ENCODE results near the gene PPP1R26. TPM values are rescaled to one million over a fixed set of nuclear protein-coding genes. Genes with fewer than 3 reads are reported as not detected.
A peak's percentile ranks its signal among the peaks of the same experiment; 100 is the strongest.
"Not testable (repeated sequence)": the region's sequence is repeated elsewhere in the genome, so short reads cannot be mapped to it uniquely, and the experiment has no call there.

PPP1R26 gene
- total RNA-seq, 2 donors from 2014 or later = 2.1 to 2.6 TPM

DNA sequence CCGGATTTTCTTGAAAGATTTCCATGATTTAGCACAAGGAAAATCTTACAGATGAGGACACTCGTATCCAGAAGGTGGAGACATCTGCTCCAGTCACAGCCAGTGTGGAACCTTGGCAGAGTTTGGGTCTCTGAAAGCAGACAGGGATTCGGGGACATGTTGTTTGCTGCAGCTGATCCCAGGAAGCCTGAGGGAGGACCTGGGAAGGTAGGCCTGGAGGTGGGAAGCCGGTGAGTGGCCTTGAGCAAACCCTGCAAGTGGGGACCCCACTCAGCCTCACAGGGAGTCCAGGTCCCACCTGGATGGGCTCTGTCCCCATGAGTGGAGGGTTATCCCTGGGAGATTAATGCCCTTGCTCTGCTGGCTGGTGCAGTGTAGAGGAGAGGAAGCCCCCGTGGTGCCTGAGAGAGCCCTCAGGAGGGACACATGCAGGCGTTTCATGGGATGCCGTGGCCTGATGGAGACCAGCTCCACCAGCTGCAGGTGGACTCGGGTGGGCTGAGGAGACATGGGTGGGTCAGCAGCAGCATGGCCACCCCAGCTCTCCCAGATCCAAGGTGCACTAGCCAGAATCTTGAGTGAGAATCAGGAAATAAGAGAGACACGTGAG is 28.7 kb downstream of the PPP1R26 start:
- H3K27me3 Mint-ChIP-seq = no peaks in the 10 kb centered on the region
- ATAC-seq (no peak), DNase-seq (no peak)
- H3K9me3 ChIP-seq (ENCODE audit: control insufficient read depth, low read length, poor library complexity, severe bottlenecking) = no peaks in the 10 kb centered on the region
- H3K27ac Mint-ChIP-seq = no peak overlapping the region
- H3K36me3 Mint-ChIP-seq (ENCODE audit: low read depth) = peaks cover 2% of the 10 kb centered on the region
- no peak overlapping the region for H3K4me3 Mint-ChIP-seq
- H3K4me1 Mint-ChIP-seq = peaks cover 4% of the 10 kb centered on the region

DNA sequence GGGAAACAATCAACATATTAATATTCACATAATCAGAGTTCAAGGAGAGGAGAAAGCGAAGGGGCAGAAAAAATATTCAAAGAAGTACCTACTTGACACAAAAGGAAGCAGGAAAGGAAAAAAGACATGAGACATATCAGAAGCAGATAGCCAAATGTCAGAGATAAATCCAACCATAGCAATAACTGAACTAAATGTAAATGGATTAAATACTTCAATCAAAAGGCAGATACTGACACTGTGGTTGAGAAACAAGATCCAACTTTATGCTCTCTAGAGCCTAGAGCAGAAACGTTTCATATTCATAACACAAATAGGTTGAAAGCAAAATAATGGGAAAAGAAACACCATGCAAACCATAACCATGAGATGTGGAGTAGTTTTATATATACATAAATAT is 29.9 kb downstream of the PPP1R26 start:
- Mint-ChIP-seq H3K27ac (no peak overlapping the region), H3K27me3 (no peaks in the 10 kb centered on the region), H3K4me3 (no peak overlapping the region), H3K36me3 (ENCODE audit: low read depth) (peaks cover 2% of the 10 kb centered on the region), H3K4me1 (peaks cover 4% of the 10 kb centered on the region)
- ATAC-seq = no peak
- DNase-seq = no peak
- no peaks in the 10 kb centered on the region for H3K9me3 ChIP-seq (ENCODE audit: control insufficient read depth, low read length, poor library complexity, severe bottlenecking)

DNA sequence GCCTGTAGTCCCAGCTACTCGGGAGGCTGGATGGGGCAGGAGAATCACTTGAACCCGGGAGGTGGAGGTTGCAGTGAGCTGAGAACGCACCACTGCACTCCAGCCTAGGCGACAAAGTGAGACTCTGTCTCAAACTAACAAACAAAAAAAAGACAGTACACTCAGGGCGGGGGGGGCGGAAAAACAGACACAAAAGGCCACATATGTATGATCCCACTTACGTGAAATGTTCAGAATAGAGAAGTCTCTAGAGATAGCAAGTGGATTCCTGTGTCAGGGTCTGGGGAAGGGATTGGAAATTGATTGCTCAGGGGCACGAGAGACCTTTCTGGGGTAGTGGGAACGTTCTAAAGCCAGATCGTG is 32.6 kb downstream of the PPP1R26 start:
- DNase-seq (no peak), ATAC-seq (no peak)
- H3K4me1 Mint-ChIP-seq = no peaks in the 10 kb centered on the region
- no peaks in the 10 kb centered on the region for H3K9me3 ChIP-seq (ENCODE audit: control insufficient read depth, low read length, poor library complexity, severe bottlenecking)
- H3K36me3 Mint-ChIP-seq (ENCODE audit: low read depth) = peaks cover under 1% of the 10 kb centered on the region
- no peak overlapping the region for H3K4me3 Mint-ChIP-seq
- H3K27ac Mint-ChIP-seq = peak overlapping the region; percentile 30
- H3K27me3 Mint-ChIP-seq = peaks cover 1% of the 10 kb centered on the region

DNA sequence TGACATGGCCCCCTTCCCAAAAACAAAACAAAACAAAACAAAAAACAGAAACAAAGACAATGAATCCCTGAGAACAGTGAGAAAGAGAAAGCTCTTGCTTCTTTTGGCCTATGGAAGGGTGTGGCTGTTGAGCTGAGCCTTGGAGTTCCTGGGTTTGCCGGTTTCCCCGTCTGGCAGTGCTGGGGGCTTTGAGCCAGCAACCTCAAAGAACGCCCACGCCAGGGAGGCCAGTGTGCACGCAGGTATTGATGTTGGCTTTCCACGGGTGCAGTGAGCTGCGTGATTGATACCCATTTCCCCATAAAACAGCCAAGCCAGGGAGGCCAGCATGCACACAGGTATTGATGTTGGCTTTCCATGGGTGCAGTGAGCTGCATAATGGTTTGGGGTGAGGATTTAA is 33.3 kb downstream of the PPP1R26 start:
- ATAC-seq (no peak), DNase-seq (no peak)
- Mint-ChIP-seq H3K27ac (peak overlapping the region; percentile 30), H3K4me1 (no peaks in the 10 kb centered on the region), H3K36me3 (ENCODE audit: low read depth) (no peaks in the 10 kb centered on the region), H3K4me3 (no peak overlapping the region), H3K27me3 (peaks cover 7% of the 10 kb centered on the region)
- no peaks in the 10 kb centered on the region for H3K9me3 ChIP-seq (ENCODE audit: control insufficient read depth, low read length, poor library complexity, severe bottlenecking)

DNA sequence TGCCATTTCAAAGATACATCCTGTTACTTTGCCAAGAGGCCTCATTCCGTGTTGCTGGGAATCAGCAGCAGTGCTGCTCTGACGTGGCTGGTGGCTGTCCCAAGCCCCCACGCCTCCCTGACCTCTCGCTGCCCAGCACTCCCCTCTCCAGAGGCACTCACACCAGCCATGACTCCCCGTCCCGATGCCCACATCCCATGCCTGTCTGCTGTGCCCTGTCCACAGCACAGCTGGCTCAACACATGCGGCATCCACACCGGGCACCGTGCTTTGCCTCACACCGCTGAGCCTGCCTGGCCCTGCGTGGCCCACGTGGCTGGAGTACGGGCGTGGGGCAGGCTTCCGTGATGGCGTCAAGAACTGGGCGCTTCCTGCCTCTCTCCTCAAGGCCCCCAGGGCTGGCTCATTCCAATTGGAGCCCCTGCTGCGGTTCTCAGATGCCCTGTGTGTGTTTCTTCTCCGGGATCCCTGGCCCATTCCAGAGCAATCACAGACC is 33.8 kb downstream of the PPP1R26 start:
- H3K9me3 ChIP-seq (ENCODE audit: control insufficient read depth, low read length, poor library complexity, severe bottlenecking) = no peaks in the 10 kb centered on the region
- Mint-ChIP-seq H3K27ac (no peak overlapping the region), H3K27me3 (peaks cover 11% of the 10 kb centered on the region), H3K36me3 (ENCODE audit: low read depth) (no peaks in the 10 kb centered on the region), H3K4me3 (no peak overlapping the region), H3K4me1 (peaks cover 3% of the 10 kb centered on the region)
- DNase-seq (no peak), ATAC-seq (no peak)

DNA sequence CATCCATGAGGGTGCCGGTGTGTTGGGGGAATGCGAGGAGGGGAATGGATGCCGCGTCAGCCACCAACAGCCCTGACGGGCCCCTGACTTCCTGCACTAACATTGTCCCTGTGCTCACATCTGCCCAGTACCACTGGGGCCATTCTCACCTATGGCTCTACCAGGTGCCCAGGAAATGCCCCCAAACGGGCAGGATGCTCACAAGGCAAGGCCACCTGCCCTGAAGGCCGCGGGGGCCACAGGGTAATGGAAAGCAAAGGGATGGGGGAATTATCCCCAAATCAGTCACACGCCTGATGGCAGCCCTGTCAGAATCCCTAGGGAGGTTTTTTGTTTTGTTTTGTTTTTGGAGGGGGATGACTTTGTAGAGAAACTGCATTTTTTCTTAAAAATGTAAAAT is 34.3 kb downstream of the PPP1R26 start:
- H3K4me3 Mint-ChIP-seq; H3K9me3 ChIP-seq (ENCODE audit: control insufficient read depth, low read length, poor library complexity, severe bottlenecking); H3K36me3 Mint-ChIP-seq (ENCODE audit: low read depth); DNase-seq; ATAC-seq; H3K4me1 Mint-ChIP-seq; H3K27ac Mint-ChIP-seq: not testable (repeated sequence)
- peaks cover 14% of the 10 kb centered on the region for H3K27me3 Mint-ChIP-seq

- Mint-ChIP-seq H3K4me3 (no peak overlapping the region), H3K27me3 (peaks cover 18% of the 10 kb centered on the region), H3K4me1 (peaks cover 7% of the 10 kb centered on the region), H3K27ac (no peak overlapping the region), H3K36me3 (ENCODE audit: low read depth) (no peaks in the 10 kb centered on the region)
- DNase-seq = no peak
- H3K9me3 ChIP-seq (ENCODE audit: control insufficient read depth, low read length, poor library complexity, severe bottlenecking) = no peaks in the 10 kb centered on the region
- ATAC-seq = no peak
These were observed 34.9 kb downstream of the PPP1R26 start for GRCh38 chr9:135514342-135515082.

GRCh38 chr9:135515083-135515951 is 35.7 kb downstream of the PPP1R26 start:
- H3K4me1 Mint-ChIP-seq = peaks cover 7% of the 10 kb centered on the region
- no peaks in the 10 kb centered on the region for H3K36me3 Mint-ChIP-seq (ENCODE audit: low read depth)
- peaks cover 23% of the 10 kb centered on the region for H3K27me3 Mint-ChIP-seq
- H3K4me3 Mint-ChIP-seq = no peak overlapping the region
- H3K27ac Mint-ChIP-seq = no peak overlapping the region
- H3K9me3 ChIP-seq (ENCODE audit: control insufficient read depth, low read length, poor library complexity, severe bottlenecking) = no peaks in the 10 kb centered on the region
- ATAC-seq (no peak), DNase-seq (no peak)

GRCh38 chr9:135516132-135516860 is 36.7 kb downstream of the PPP1R26 start:
- Mint-ChIP-seq H3K27ac (no peak overlapping the region), H3K4me1 (peaks cover 7% of the 10 kb centered on the region), H3K4me3 (no peak overlapping the region), H3K36me3 (ENCODE audit: low read depth) (no peaks in the 10 kb centered on the region), H3K27me3 (peaks cover 30% of the 10 kb centered on the region)
- ATAC-seq (no peak), DNase-seq (no peak)
- no peaks in the 10 kb centered on the region for H3K9me3 ChIP-seq (ENCODE audit: control insufficient read depth, low read length, poor library complexity, severe bottlenecking)

DNA sequence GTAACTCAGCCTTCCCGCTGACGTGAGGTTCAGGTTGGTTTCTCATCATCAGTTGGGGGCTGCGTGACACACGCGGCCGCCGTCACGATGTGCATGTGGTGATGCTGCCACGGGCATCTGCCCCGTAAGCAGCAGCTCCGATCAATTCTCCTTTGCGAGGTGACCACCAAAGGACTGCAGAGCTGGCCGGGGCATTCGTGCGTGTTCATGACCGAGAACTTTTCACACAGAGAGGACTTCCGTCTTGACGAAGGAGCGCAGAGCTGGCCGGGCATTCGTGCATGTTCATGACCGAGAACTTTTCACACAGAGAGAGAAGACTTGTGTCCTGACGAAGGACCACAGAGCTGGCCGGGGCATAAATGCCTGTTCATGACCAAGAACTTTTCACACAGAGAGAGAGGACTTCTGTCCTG is 37.8 kb downstream of the PPP1R26 start:
- DNase-seq = no peak
- H3K9me3 ChIP-seq (ENCODE audit: control insufficient read depth, low read length, poor library complexity, severe bottlenecking) = no peaks in the 10 kb centered on the region
- Mint-ChIP-seq H3K4me1 (peaks cover 7% of the 10 kb centered on the region), H3K4me3 (no peak overlapping the region), H3K36me3 (ENCODE audit: low read depth) (no peaks in the 10 kb centered on the region), H3K27me3 (peaks cover 30% of the 10 kb centered on the region), H3K27ac (no peak overlapping the region)
- ATAC-seq = no peak

DNA sequence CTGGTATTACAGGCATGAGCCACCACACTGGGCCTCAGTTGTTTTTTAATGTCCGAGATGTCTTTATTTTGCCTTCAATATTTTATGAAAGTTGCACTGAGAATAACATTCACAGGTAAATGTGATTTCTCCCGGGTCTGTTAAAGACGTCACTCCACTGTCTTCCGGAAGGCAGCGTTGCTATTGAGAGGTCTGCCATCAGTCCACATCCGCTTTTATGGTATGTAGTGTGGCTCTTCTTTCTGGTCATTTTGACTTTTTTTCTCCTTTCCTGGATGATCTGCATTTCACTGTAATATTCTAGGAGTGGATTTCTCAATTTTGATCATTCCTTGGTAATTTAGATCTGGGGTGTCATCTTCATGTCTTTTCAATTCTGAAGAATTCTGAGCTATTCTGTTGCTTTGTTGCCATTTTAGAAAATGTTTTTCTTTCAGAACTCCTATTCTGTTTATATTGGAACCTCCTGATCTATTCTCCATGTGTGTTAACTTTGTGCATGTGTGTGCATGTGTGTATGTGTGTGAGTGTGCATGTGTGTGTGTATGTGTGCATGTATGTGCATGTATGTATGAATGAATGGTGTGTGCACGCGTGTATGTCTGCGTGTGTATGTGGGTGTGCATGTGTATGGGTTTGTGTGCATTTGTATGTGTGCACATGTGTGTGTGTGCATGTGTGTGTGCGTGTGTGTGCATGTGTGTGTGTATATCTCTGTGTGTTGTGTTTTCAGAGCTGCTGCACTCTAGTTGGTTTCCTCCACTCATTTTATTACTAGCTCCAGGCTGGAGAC is 39.8 kb downstream of the PPP1R26 start:
- Mint-ChIP-seq H3K27me3 (peaks cover 30% of the 10 kb centered on the region), H3K4me1 (peaks cover 7% of the 10 kb centered on the region), H3K27ac (no peak overlapping the region), H3K36me3 (ENCODE audit: low read depth) (no peaks in the 10 kb centered on the region), H3K4me3 (no peak overlapping the region)
- no peaks in the 10 kb centered on the region for H3K9me3 ChIP-seq (ENCODE audit: control insufficient read depth, low read length, poor library complexity, severe bottlenecking)
- no peak for DNase-seq
- ATAC-seq = no peak

GRCh38 chr9:135520916-135521607 is 41.5 kb downstream of the PPP1R26 start, which contains the start of gene LCN1:
Gene LCN1 (plus strand): TSS chr9:135521440. CDS start chr9:135521498, 58 bp downstream.
- Mint-ChIP-seq H3K27ac (no peak within 1 kb of the TSS), H3K36me3 (ENCODE audit: low read depth) (no peaks in the 10 kb centered on the region)

More at GRCh38 chr9:135520916-135521607, 41.5 kb downstream of the PPP1R26 start, which contains the start of gene LCN1:
- H3K9me3 ChIP-seq (ENCODE audit: control insufficient read depth, low read length, poor library complexity, severe bottlenecking) = no peaks in the 10 kb centered on the region
- ATAC-seq (no peak), DNase-seq (no peak)
- H3K4me3 Mint-ChIP-seq = no peak within 1 kb of the TSS
- H3K27me3 Mint-ChIP-seq = peaks cover 36% of the 10 kb centered on the region
- peaks cover 7% of the 10 kb centered on the region for H3K4me1 Mint-ChIP-seq
